ENCODE data around the gene ZSWIM9. TPM values are rescaled to one million over a fixed set of nuclear protein-coding genes. Genes with fewer than 3 reads are reported as not detected.

Gene ZSWIM9
- total RNA-seq, 2 donors from 2014 or later = 6.2 to 9.7 TPM

DNA sequence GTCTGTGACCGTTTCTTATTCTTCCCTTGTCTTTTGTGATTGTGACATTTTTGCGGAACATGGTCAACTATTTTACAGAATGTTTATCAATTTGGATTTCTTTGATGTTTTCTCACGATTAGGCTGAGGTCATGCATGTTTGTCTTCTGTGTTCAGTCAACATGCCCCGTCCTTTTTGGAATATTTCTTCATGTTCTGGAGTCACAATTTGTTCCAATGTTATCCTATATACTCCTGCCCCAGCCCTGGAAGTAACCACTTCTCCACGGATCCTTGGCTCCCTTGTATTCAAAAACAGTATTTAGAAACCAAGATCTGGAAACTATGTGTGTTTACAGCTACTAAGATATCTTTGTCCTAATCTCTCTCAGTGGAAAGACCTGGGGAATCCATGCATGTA is 75.6 kb downstream of the ZSWIM9 start:
- intact Hi-C loops (cut with DNase I) = no loop called here
- H3K4me1 ChIP-seq = no peaks in the 10 kb centered on the region
- no peak overlapping the region for H3K27ac ChIP-seq
- no peak overlapping the region for H3K4me3 ChIP-seq
- no peaks in the 10 kb centered on the region for H3K9me3 ChIP-seq
- H3K9ac ChIP-seq (ENCODE audit: low read depth in 2 of 2, low read length in 2 of 2) = no peak overlapping the region
- no peaks in the 10 kb centered on the region for H3K36me3 ChIP-seq
- no peak for DNase-seq
- H3K27me3 ChIP-seq = no peaks in the 10 kb centered on the region
- TF ChIP-seq, protein P1, sequence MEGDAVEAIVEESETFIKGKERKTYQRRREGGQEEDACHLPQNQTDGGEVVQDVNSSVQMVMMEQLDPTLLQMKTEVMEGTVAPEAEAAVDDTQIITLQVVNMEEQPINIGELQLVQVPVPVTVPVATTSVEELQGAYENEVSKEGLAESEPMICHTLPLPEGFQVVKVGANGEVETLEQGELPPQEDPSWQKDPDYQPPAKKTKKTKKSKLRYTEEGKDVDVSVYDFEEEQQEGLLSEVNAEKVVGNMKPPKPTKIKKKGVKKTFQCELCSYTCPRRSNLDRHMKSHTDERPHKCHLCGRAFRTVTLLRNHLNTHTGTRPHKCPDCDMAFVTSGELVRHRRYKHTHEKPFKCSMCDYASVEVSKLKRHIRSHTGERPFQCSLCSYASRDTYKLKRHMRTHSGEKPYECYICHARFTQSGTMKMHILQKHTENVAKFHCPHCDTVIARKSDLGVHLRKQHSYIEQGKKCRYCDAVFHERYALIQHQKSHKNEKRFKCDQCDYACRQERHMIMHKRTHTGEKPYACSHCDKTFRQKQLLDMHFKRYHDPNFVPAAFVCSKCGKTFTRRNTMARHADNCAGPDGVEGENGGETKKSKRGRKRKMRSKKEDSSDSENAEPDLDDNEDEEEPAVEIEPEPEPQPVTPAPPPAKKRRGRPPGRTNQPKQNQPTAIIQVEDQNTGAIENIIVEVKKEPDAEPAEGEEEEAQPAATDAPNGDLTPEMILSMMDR (IDR thresholded peaks at IDR 0.05) = no peak

- TF ChIP-seq, protein P1 (IDR thresholded peaks at IDR 0.05) = no peak
- no peak overlapping the region for H3K27ac ChIP-seq
- intact Hi-C loops (cut with DNase I) = no loop called here
- no peaks in the 10 kb centered on the region for H3K9me3 ChIP-seq
- H3K27me3 ChIP-seq = no peaks in the 10 kb centered on the region
- H3K4me3 ChIP-seq = no peak overlapping the region
- no peaks in the 10 kb centered on the region for H3K4me1 ChIP-seq
- no peak for DNase-seq
- H3K9ac ChIP-seq (ENCODE audit: low read depth in 2 of 2, low read length in 2 of 2) = no peak overlapping the region
- H3K36me3 ChIP-seq = no peaks in the 10 kb centered on the region
These were observed 76.7 kb downstream of the ZSWIM9 start for GRCh38 chr19:48247212-48247611.

Other genes starting within 250 kb of the ZSWIM9 start
- gene BSPH1, start 178.5 kb upstream of the ZSWIM9 start, total RNA-seq = not detected
- not detected for gene ELSPBP1, start 176.0 kb upstream of the ZSWIM9 start, total RNA-seq
- gene CABP5, start 126.6 kb upstream of the ZSWIM9 start, total RNA-seq = not detected
- 1 to 10 TPM; 1.7 to 6.8 TPM for gene PLA2G4C, start 59.9 kb upstream of the ZSWIM9 start, total RNA-seq
- gene LIG1, start 336 bp upstream of the ZSWIM9 start, total RNA-seq = 10 to 100 TPM; 26.4 to 75.6 TPM
- 10 to 100 TPM; 17.9 to 20.3 TPM for gene CARD8, start 85.2 kb downstream of the ZSWIM9 start, total RNA-seq
- under 1 TPM in 1 of 2 donors, not detected in 1; 0.21 TPM for gene ZNF114, start 99.4 kb downstream of the ZSWIM9 start, total RNA-seq
- gene EMP3, start 154.9 kb downstream of the ZSWIM9 start, total RNA-seq = 10 to 100 TPM; 11.6 to 29.4 TPM
- 10 to 100 TPM in 1 of 2 donors, 1 to 10 TPM in 1; 8.9 to 18.2 TPM for gene TMEM143, start 193.3 kb downstream of the ZSWIM9 start, total RNA-seq
- gene SYNGR4, start 193.7 kb downstream of the ZSWIM9 start, total RNA-seq = not detected
- gene KDELR1, start 220.9 kb downstream of the ZSWIM9 start, total RNA-seq = 100 to 1,000 TPM; 233 to 249 TPM
- under 1 TPM; 0.35 to 0.49 TPM for gene GRIN2D, start 223.0 kb downstream of the ZSWIM9 start, total RNA-seq